ENCODE results near the gene PRPF38B. TPM values are rescaled to one million over a fixed set of nuclear protein-coding genes. Genes with fewer than 3 reads are reported as not detected.

Gene PRPF38B
- polyA plus RNA-seq, 1 experiment, result 13.3 TPM

GRCh38 chr1:108734171-108734865 lies 42.2 kb downstream of the PRPF38B start:
- no peak overlapping the region for H3K4me3 ChIP-seq (ENCODE audit: low read depth, low read length)
- H3K27me3 ChIP-seq (ENCODE audit: control insufficient read depth, insufficient read depth, low read length), result peaks cover 2% of the 10 kb centered on the region; the same call in 1 of the 2 replicates
- TF ChIP-seq CTCF (IDR thresholded peaks at IDR 0.05; ENCODE audit: insufficient read depth, low read depth, low read length), result no peak
- ChIA-PET POLR2A (no interaction called here), CTCF (interaction anchor here (0.6 kb wide), 1 partner anchor 9 kb away, joined by 3 read pairs; no protein-coding TSS in a partner anchor)
- DNase-seq (ENCODE audit: low read depth), result no peak
- H3K36me3 ChIP-seq (ENCODE audit: control insufficient read depth, insufficient read depth, low read length), result no peaks in the 10 kb centered on the region

- no peaks in the 10 kb centered on the region for H3K36me3 ChIP-seq (ENCODE audit: control insufficient read depth, insufficient read depth, low read length)
- CTCF ChIA-PET, result no interaction called here
- no peak overlapping the region for H3K4me3 ChIP-seq (ENCODE audit: low read depth, low read length)
- H3K27me3 ChIP-seq (ENCODE audit: control insufficient read depth, insufficient read depth, low read length), result no peaks in the 10 kb centered on the region
- no peak for DNase-seq (ENCODE audit: low read depth)
- TF ChIP-seq CTCF (IDR thresholded peaks at IDR 0.05; ENCODE audit: insufficient read depth, low read depth, low read length), result no peak
- POLR2A ChIA-PET, result no interaction called here
These were observed 50.1 kb downstream of the PRPF38B start for GRCh38 chr1:108742253-108742652.

GRCh38 chr1:108745980-108746381 lies 53.9 kb downstream of the PRPF38B start:
- Histone ChIP-seq H3K27me3 (ENCODE audit: control insufficient read depth, insufficient read depth, low read length) (no peaks in the 10 kb centered on the region), H3K4me3 (ENCODE audit: low read depth, low read length) (no peak overlapping the region), H3K36me3 (ENCODE audit: control insufficient read depth, insufficient read depth, low read length) (no peaks in the 10 kb centered on the region)
- POLR2A ChIA-PET, result no interaction called here
- TF ChIP-seq CTCF (IDR thresholded peaks at IDR 0.05; ENCODE audit: insufficient read depth, low read depth, low read length), result no peak
- DNase-seq (ENCODE audit: low read depth), result no peak
- CTCF ChIA-PET, result interaction anchor here (0.8 to 1.2 kb wide), 2 partner anchors 17 to 54 kb away, joined by 3 to 4 read pairs; partner anchors contain the start of gene PRPF38B

GRCh38 chr1:108746382-108747170 lies 54.5 kb downstream of the PRPF38B start, which contains the start of gene STXBP3:
TSS of gene STXBP3 (plus strand) at chr1:108746674. CDS start at chr1:108746738, 64 bp downstream.
- ChIA-PET CTCF (interaction anchor here (1.0 to 1.5 kb wide), 3 partner anchors 15 to 49 kb away, joined by 3 read pairs; no protein-coding TSS in a partner anchor), POLR2A (interaction anchor here (0.6 to 0.7 kb wide), 2 partner anchors 54 to 150 kb away, joined by 3 to 4 read pairs; partner anchors contain the start of gene PRPF38B)
- no peaks in the 10 kb centered on the region for H3K27me3 ChIP-seq (ENCODE audit: control insufficient read depth, insufficient read depth, low read length)
- DNase-seq (ENCODE audit: low read depth), result peak; percentile 81
- no peaks in the 10 kb centered on the region for H3K36me3 ChIP-seq (ENCODE audit: control insufficient read depth, insufficient read depth, low read length)
- H3K4me3 ChIP-seq (ENCODE audit: low read depth, low read length), result peak within 1 kb of the TSS; percentile 88
- peak; percentile 100 for TF ChIP-seq CTCF (IDR thresholded peaks at IDR 0.05; ENCODE audit: insufficient read depth, low read depth, low read length)
